Lower lobe of right lung (tissue), 2 donors: ENCODE data around the gene EFCAB13. TPM values are rescaled to one million over a fixed set of nuclear protein-coding genes. Genes with fewer than 3 reads are reported as not detected.
A peak's percentile ranks its signal among the peaks of the same experiment; 100 is the strongest.

Experiments
- ATAC-seq, 2 donors: fragments of 200-7000 bp; cut with Tn5 transposase; one replicate each; pipeline ENCODE4 v1.9.1; 2020 to 2022; ENCODE audit warnings: mild to moderate bottlenecking in 2 of 2, moderate library complexity in 2 of 2
- DNase-seq: peaks from one replicate; pipeline ENCODE4 v3.0.0-alpha.2; 2020
- H3K27ac ChIP-seq: fragments of 200-600 bp; one replicate; pipeline ENCODE4 v1.8.0; 2022
- H3K27me3 ChIP-seq: fragments of 200-600 bp; one replicate; pipeline ENCODE4 v1.8.0; 2022; ENCODE audit warnings: low read depth
- H3K36me3 ChIP-seq: fragments of 200-600 bp; one replicate; pipeline ENCODE4 v1.8.0; 2022; ENCODE audit warnings: mild to moderate bottlenecking
- H3K4me1 ChIP-seq: fragments of 200-600 bp; one replicate; pipeline ENCODE4 v1.8.0; 2022
- H3K4me3 ChIP-seq: fragments of 200-600 bp; one replicate; pipeline ENCODE4 v1.8.0; 2022; ENCODE audit warnings: mild to moderate bottlenecking
- H3K9me3 ChIP-seq: fragments of 200-600 bp; one replicate; pipeline ENCODE4 v1.8.0; 2022
- CTCF ChIP-seq: fragments of 200-600 bp; IDR thresholded peaks from one replicate; pipeline ENCODE4 v1.8.0; 2022; ENCODE audit warnings: antibody characterized with exemption, mild to moderate bottlenecking
- intact Hi-C: fragments of 100-400 bp; cut with DNase I; formaldehyde crosslinking; loops from one replicate; pipeline ENCODE4 v1.11.0; 2022
- total RNA-seq: library from RNA; stranded (reverse); fragmentation: NEBNext Ultra II Directional; extraction: Animal tissue kit (Norgen Biotek cat#: 25700); gene quantifications from one replicate; pipeline ENCODE4 v1.2.1, GENCODE V29; 2021
- donor health status: DM: no; HTN: yes; CAD: no; lungs with severe emphysema.

Gene EFCAB13
- total RNA-seq, 1 donor from 2014 or later, result 13.0 TPM

- Histone ChIP-seq H3K4me3 (no peak overlapping the region), H3K27ac (no peak overlapping the region), H3K9me3 (no peaks in the 10 kb centered on the region), H3K4me1 (peaks cover under 1% of the 10 kb centered on the region), H3K36me3 (no peaks in the 10 kb centered on the region), H3K27me3 (no peaks in the 10 kb centered on the region)
- intact Hi-C loops, result no loop called here
- DNase-seq (no peak), ATAC-seq (no peak)
- TF ChIP-seq CTCF, result no peak
Measured at GRCh38 chr17:47310186-47310733, 13.5 kb upstream of the EFCAB13 start.

- no peak for TF ChIP-seq CTCF
- DNase-seq, result no peak
- Histone ChIP-seq H3K27me3 (no peaks in the 10 kb centered on the region), H3K27ac (no peak overlapping the region), H3K9me3 (no peaks in the 10 kb centered on the region), H3K4me3 (no peak overlapping the region), H3K4me1 (peaks cover 11% of the 10 kb centered on the region), H3K36me3 (no peaks in the 10 kb centered on the region)
- no peak for ATAC-seq
- intact Hi-C loops, result no loop called here
Measured at GRCh38 chr17:47311420-47311819, 12.3 kb upstream of the EFCAB13 start.

- intact Hi-C loops, result loop anchor here (5.0 kb wide), 1 partner anchor 88 kb away; no protein-coding TSS in a partner anchor
Measured at GRCh38 chr17:47315451-47316266, 8.1 kb upstream of the EFCAB13 start.

GRCh38 chr17:47316311-47316710 lies 7.4 kb upstream of the EFCAB13 start:
- Histone ChIP-seq H3K36me3 (no peaks in the 10 kb centered on the region), H3K4me1 (peaks cover 11% of the 10 kb centered on the region), H3K9me3 (no peaks in the 10 kb centered on the region), H3K4me3 (no peak overlapping the region), H3K27ac (no peak overlapping the region), H3K27me3 (no peaks in the 10 kb centered on the region)
- intact Hi-C loops, result loop anchor here (5.0 kb wide), 1 partner anchor 89 kb away; no protein-coding TSS in a partner anchor
- DNase-seq (no peak), ATAC-seq (peak in 1 of 2 donors; percentile 35)
- TF ChIP-seq CTCF, result no peak

More at GRCh38 chr17:47315451-47316266, 8.1 kb upstream of the EFCAB13 start:
- DNase-seq (no peak), ATAC-seq (peak; percentile 86 to 90)
- no peaks in the 10 kb centered on the region for H3K27me3 ChIP-seq
- H3K27ac ChIP-seq, result no peak overlapping the region
- H3K4me3 ChIP-seq, result no peak overlapping the region
- TF ChIP-seq CTCF, result peak; percentile 87
- H3K36me3 ChIP-seq, result no peaks in the 10 kb centered on the region
- H3K9me3 ChIP-seq, result no peaks in the 10 kb centered on the region
- H3K4me1 ChIP-seq, result peaks cover 11% of the 10 kb centered on the region

GRCh38 chr17:47317119-47317518 lies 6.6 kb upstream of the EFCAB13 start:
- intact Hi-C loops, result loop anchor here (5.0 kb wide), 1 partner anchor 90 kb away; no protein-coding TSS in a partner anchor
- Histone ChIP-seq H3K4me3 (no peak overlapping the region), H3K27me3 (no peaks in the 10 kb centered on the region), H3K36me3 (no peaks in the 10 kb centered on the region), H3K9me3 (no peaks in the 10 kb centered on the region), H3K27ac (no peak overlapping the region), H3K4me1 (peaks cover 11% of the 10 kb centered on the region)
- DNase-seq, result no peak
- TF ChIP-seq CTCF, result no peak
- ATAC-seq, result no peak
